Measurements from ENCODE around the gene TRAPPC5. TPM values are rescaled to one million over a fixed set of nuclear protein-coding genes. Genes with fewer than 3 reads are reported as not detected.

TRAPPC5 gene
- total RNA-seq, 2 donors from 2014 or later = 71.9 to 83.5 TPM

- intact Hi-C loops (cut with DNase I) = no loop called here
- DNase-seq (ENCODE audit: low spot score) = no peak
Measured at GRCh38 chr19:7691497-7691896, 10.9 kb downstream of the TRAPPC5 start.

GRCh38 chr19:7692417-7693088, 11.9 kb downstream of the TRAPPC5 start:
- intact Hi-C loops (cut with DNase I) = no loop called here
- no peak for DNase-seq (ENCODE audit: low spot score)

GRCh38 chr19:7694499-7694898, 13.9 kb downstream of the TRAPPC5 start:
- intact Hi-C loops (cut with DNase I) = no loop called here
- no peak for DNase-seq (ENCODE audit: low spot score)

- intact Hi-C loops (cut with DNase I) = no loop called here
- DNase-seq (ENCODE audit: low spot score) = no peak
Measured at GRCh38 chr19:7697721-7698287, 17.2 kb downstream of the TRAPPC5 start.

- intact Hi-C loops (cut with DNase I) = no loop called here
- no peak for DNase-seq (ENCODE audit: low spot score)
Measured at GRCh38 chr19:7698583-7698982, 17.9 kb downstream of the TRAPPC5 start.

- no peak for DNase-seq (ENCODE audit: low spot score)
- intact Hi-C loops (cut with DNase I) = no loop called here
Measured at GRCh38 chr19:7699003-7699402, 18.4 kb downstream of the TRAPPC5 start.

- no peak for DNase-seq (ENCODE audit: low spot score)
- intact Hi-C loops (cut with DNase I) = no loop called here
Measured at GRCh38 chr19:7699417-7700401, 19.1 kb downstream of the TRAPPC5 start.

GRCh38 chr19:7701049-7701653, 20.5 kb downstream of the TRAPPC5 start:
- DNase-seq (ENCODE audit: low spot score) = no peak
- intact Hi-C loops (cut with DNase I) = no loop called here

- no peak for DNase-seq (ENCODE audit: low spot score)
- intact Hi-C loops (cut with DNase I) = no loop called here
Measured at GRCh38 chr19:7701654-7702457, 21.2 kb downstream of the TRAPPC5 start, which contains the start of gene FCER2. FCER2 (minus strand) TSS chr19:7702131; CDS start chr19:7699760, 2,371 bp downstream.

- DNase-seq (ENCODE audit: low spot score) = no peak
- intact Hi-C loops (cut with DNase I) = no loop called here
Measured at GRCh38 chr19:7703332-7703731, 22.7 kb downstream of the TRAPPC5 start.

- intact Hi-C loops (cut with DNase I) = no loop called here
- no peak for DNase-seq (ENCODE audit: low spot score)
Measured at GRCh38 chr19:7704280-7705060, 23.8 kb downstream of the TRAPPC5 start.

- DNase-seq (ENCODE audit: low spot score) = no peak
- intact Hi-C loops (cut with DNase I) = no loop called here
Measured at GRCh38 chr19:7705387-7706187, 25.0 kb downstream of the TRAPPC5 start.

- intact Hi-C loops (cut with DNase I) = no loop called here
- DNase-seq (ENCODE audit: low spot score) = no peak
Measured at GRCh38 chr19:7706188-7706954, 25.7 kb downstream of the TRAPPC5 start.

GRCh38 chr19:7706955-7707456, 26.4 kb downstream of the TRAPPC5 start:
- no peak for DNase-seq (ENCODE audit: low spot score)
- intact Hi-C loops (cut with DNase I) = no loop called here

- intact Hi-C loops (cut with DNase I) = no loop called here
Measured at GRCh38 chr19:7709932-7710460, 29.4 kb downstream of the TRAPPC5 start.

GRCh38 chr19:7710616-7711015, 30.0 kb downstream of the TRAPPC5 start:
- intact Hi-C loops (cut with DNase I) = no loop called here
- no peak for DNase-seq (ENCODE audit: low spot score)

More at GRCh38 chr19:7709932-7710460, 29.4 kb downstream of the TRAPPC5 start:
- DNase-seq (ENCODE audit: low spot score) = no peak
